ENCODE data around the gene PAM.
"Not testable (repeated sequence)": the region's sequence is repeated elsewhere in the genome, so short reads cannot be mapped to it uniquely, and the experiment has no call there.

DNA sequence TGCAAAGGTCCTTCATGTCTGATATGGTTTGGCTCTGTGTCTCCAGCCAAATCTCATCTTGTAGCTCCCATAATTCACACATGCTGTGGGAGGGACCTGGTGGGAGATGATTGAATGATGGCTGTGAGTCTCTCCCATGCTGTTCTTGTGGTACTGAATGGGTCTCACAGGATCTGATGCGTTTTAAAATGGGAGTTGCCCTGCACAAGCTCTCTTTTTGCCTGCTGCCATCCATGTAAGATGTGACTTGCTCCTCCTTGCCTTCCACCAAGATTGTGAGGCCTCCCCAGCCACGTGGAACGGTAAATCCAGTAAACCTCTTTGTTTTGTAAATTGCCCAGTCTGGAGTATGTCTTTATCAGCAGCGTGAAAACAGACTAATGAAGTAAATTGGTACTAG lies 318.4 kb downstream of the PAM start:
- TF ChIP-seq, protein P1, sequence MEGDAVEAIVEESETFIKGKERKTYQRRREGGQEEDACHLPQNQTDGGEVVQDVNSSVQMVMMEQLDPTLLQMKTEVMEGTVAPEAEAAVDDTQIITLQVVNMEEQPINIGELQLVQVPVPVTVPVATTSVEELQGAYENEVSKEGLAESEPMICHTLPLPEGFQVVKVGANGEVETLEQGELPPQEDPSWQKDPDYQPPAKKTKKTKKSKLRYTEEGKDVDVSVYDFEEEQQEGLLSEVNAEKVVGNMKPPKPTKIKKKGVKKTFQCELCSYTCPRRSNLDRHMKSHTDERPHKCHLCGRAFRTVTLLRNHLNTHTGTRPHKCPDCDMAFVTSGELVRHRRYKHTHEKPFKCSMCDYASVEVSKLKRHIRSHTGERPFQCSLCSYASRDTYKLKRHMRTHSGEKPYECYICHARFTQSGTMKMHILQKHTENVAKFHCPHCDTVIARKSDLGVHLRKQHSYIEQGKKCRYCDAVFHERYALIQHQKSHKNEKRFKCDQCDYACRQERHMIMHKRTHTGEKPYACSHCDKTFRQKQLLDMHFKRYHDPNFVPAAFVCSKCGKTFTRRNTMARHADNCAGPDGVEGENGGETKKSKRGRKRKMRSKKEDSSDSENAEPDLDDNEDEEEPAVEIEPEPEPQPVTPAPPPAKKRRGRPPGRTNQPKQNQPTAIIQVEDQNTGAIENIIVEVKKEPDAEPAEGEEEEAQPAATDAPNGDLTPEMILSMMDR (IDR thresholded peaks at IDR 0.05; ENCODE audit: poor library complexity, severe bottlenecking) = not testable (repeated sequence)
- not testable (repeated sequence) for TF ChIP-seq POLR2AphosphoS5 (IDR thresholded peaks at IDR 0.05)

All from neural cell (in vitro differentiated cells).